Measurements from ENCODE around the gene SIL1. TPM values are rescaled to one million over a fixed set of nuclear protein-coding genes. Genes with fewer than 3 reads are reported as not detected.

Gene SIL1
- total and polyA plus RNA-seq, 2 of the 8 experiments (the other 6 are each of a cell fraction or from before 2014, with no cell fraction given) = 8.3 to 12.8 TPM

DNA sequence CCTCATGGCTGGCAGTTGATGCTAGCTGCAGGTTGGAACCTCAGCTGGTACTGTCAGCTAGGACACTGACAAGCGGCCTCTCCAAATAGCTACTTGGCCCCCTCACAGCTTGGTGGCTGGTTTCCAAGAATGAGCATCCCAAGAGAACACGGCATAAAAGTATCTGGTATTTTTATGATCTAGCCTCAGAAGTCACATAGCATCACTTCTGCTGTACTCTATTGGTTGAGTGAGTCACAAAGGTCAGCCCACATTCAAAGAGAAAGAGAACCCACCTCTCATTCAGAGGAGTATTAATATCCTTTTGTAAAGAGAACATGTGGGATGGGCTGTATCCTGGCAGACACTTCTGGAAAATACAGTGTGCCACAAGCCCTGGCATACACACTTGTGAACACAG lies 6.0 kb upstream of the SIL1 start:
- no peak overlapping the region; the same call in 1 of the 2 replicates for H2BK12ac ChIP-seq (ENCODE audit: low read depth, low read length)
- TF ChIP-seq, protein P1, sequence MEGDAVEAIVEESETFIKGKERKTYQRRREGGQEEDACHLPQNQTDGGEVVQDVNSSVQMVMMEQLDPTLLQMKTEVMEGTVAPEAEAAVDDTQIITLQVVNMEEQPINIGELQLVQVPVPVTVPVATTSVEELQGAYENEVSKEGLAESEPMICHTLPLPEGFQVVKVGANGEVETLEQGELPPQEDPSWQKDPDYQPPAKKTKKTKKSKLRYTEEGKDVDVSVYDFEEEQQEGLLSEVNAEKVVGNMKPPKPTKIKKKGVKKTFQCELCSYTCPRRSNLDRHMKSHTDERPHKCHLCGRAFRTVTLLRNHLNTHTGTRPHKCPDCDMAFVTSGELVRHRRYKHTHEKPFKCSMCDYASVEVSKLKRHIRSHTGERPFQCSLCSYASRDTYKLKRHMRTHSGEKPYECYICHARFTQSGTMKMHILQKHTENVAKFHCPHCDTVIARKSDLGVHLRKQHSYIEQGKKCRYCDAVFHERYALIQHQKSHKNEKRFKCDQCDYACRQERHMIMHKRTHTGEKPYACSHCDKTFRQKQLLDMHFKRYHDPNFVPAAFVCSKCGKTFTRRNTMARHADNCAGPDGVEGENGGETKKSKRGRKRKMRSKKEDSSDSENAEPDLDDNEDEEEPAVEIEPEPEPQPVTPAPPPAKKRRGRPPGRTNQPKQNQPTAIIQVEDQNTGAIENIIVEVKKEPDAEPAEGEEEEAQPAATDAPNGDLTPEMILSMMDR (IDR thresholded peaks at IDR 0.05; ENCODE audit: control extremely low read depth in 1 of 3, insufficient read depth in 1 of 3, low read depth in 1 of 3, low read length in 3 of 3) = no peak
- TF ChIP-seq JUND (IDR thresholded peaks at IDR 0.05; ENCODE audit: low read length) (no peak), POLR2A (IDR thresholded peaks at IDR 0.05; ENCODE audit: control extremely low read depth in 1 of 2, low read depth in 2 of 2, low read length in 2 of 2) (no peak), SP1 (IDR thresholded peaks at IDR 0.05; ENCODE audit: low read depth, low read length) (no peak)
- POLR2A ChIA-PET (ENCODE audit: partially characterized antibody) = interaction anchor here (0.8 to 1.6 kb wide), 2 partner anchors 89 to 450 kb away, joined by 3 read pairs; partner anchors contain the start of gene MATR3

More for the DNA sequence above, 6.0 kb upstream of the SIL1 start:
- H4K8ac ChIP-seq (ENCODE audit: extremely low read depth, insufficient read depth, low read length) = no peak overlapping the region
- no peak overlapping the region for H2BK15ac ChIP-seq (ENCODE audit: low read length)
- H3K56ac ChIP-seq (replicated peaks; ENCODE audit: insufficient read length, low read depth, low read length) = no peak overlapping the region
- no peak overlapping the region for H3K4ac ChIP-seq (replicated peaks; ENCODE audit: insufficient read length, low read depth, low read length)
- no peak for FAIRE-seq
- H3K4me1 ChIP-seq (replicated peaks in 1 of 4; ENCODE audit: control insufficient read depth in 3 of 4, insufficient read depth in 4 of 4, low read length in 3 of 4) = no peaks in the 10 kb centered on the region
- no peak for DNase-seq (ENCODE audit: low read depth in 1 of 2, low spot score in 2 of 2)
- no peak overlapping the region for H3K23ac ChIP-seq (ENCODE audit: insufficient read length)
- H3K14ac ChIP-seq (ENCODE audit: insufficient read length) = no peak overlapping the region
- H4K20me1 ChIP-seq (replicated peaks in 1 of 2; ENCODE audit: control insufficient read depth in 1 of 2, insufficient read depth in 2 of 2, low read length in 2 of 2) = no peaks in the 10 kb centered on the region
- H3K4me3 ChIP-seq (ENCODE audit: extremely low read depth in 1 of 4, insufficient read depth in 2 of 4, low read depth in 3 of 4, low read length in 4 of 4) = no peak overlapping the region
- no peaks in the 10 kb centered on the region for H3K9me3 ChIP-seq (ENCODE audit: insufficient read depth in 2 of 2, low read depth in 1 of 2, low read length in 1 of 2)
- no peak overlapping the region for H2BK120ac ChIP-seq (replicated peaks; ENCODE audit: low read depth, low read length)
- no peaks in the 10 kb centered on the region for H3K79me1 ChIP-seq (ENCODE audit: low read depth, low read length)
- no peak overlapping the region for H2BK5ac ChIP-seq (ENCODE audit: low read depth, low read length)
- H3K9ac ChIP-seq (replicated peaks in 1 of 4; ENCODE audit: extremely low read depth in 1 of 4, low read depth in 3 of 4, low read length in 3 of 4) = no peak overlapping the region
- no peak overlapping the region for H4K91ac ChIP-seq (replicated peaks; ENCODE audit: insufficient read length, low read length)
- 88% methylated on average over 2 of the region's 2 CpGs; no CpG with 5 or more reads in 1 of the 2 experiments for WGBS, 2 experiments (ENCODE audit: extremely low coverage in 1 of 2, insufficient coverage in 1 of 2, insufficient read length in 1 of 2, insufficient replicate concordance in 2 of 2, low coverage in 1 of 2, low lambda C conversion rate in 2 of 2, missing lambda C conversion rate in 1 of 2)
- H4K5ac ChIP-seq (ENCODE audit: insufficient read length, low read depth, low read length) = no peak overlapping the region
- CTCF ChIA-PET (ENCODE audit: partially characterized antibody) = interaction anchor here (1.1 to 2.2 kb wide), 2 partner anchors 9 to 72 kb away, joined by 3 to 5 read pairs; no protein-coding TSS in a partner anchor
- H3K18ac ChIP-seq (ENCODE audit: extremely low read depth, low read length) = no peak overlapping the region
- no peaks in the 10 kb centered on the region for H3K36me3 ChIP-seq (ENCODE audit: control insufficient read depth in 2 of 4, insufficient read depth in 4 of 4, low read length in 3 of 4)
- no peaks in the 10 kb centered on the region for H3K79me2 ChIP-seq (ENCODE audit: control insufficient read depth in 1 of 2, insufficient read depth in 2 of 2, low read length in 2 of 2)
- no peak overlapping the region for H3K4me2 ChIP-seq (ENCODE audit: insufficient read depth in 1 of 2, low read depth in 2 of 2, low read length in 2 of 2)
- no peak overlapping the region for H2AK5ac ChIP-seq (ENCODE audit: low read depth, low read length)
- H3K27ac ChIP-seq (ENCODE audit: low read depth, low read length) = no peak overlapping the region
- no peaks in the 10 kb centered on the region; a peak in 1 of 7 replicates for H3K27me3 ChIP-seq (replicated peaks in 1 of 4; ENCODE audit: control insufficient read depth in 3 of 4, extremely low read depth in 1 of 4, insufficient read depth in 3 of 4, low read length in 3 of 4)
- no peak overlapping the region for H2AFZ ChIP-seq (ENCODE audit: low read length)
- no peak overlapping the region for H2BK20ac ChIP-seq (ENCODE audit: low read length)
- H3K23me2 ChIP-seq (ENCODE audit: low read depth, low read length) = no peaks in the 10 kb centered on the region; the same call in 1 of the 2 replicates
